K562 (cell line): ENCODE measurements around the gene CCT3. TPM values are rescaled to one million over a fixed set of nuclear protein-coding genes. Genes with fewer than 3 reads are reported as not detected.

Source experiments
- ATAC-seq: fragments of 200-7000 bp; cut with Tn5 transposase; 3 replicates; pipeline ENCODE4 v1.9.1; 2020; ENCODE audit warnings: moderate library complexity
- BruUV-seq: library from RNA; stranded (reverse); fragments of 400-500 nt; replicated peaks from 2 replicates; lab custom pipeline; 2021; lab: Mats Ljungman, UMichigan
- CTCF ChIA-PET: fragments of 300-600 bp; formaldehyde crosslinking; extraction: SDS; loops from one replicate; lab custom pipeline; 2021; ENCODE audit warnings: low intra/inter-chr PET ratio; lab: Yijun Ruan, JAX
- POLR2A ChIA-PET: fragments of 300-600, 350-650 bp; sonication (Branson Sonifier 250); formaldehyde crosslinking; extraction: SDS; loops from one replicate; lab custom pipeline; 2021; ENCODE audit warnings: antibody characterized with exemption, inconsistent platforms; lab: Yijun Ruan, JAX
- DNase-seq, 4 experiments: peaks; one replicate each; pipeline versions ENCODE4 v3.0.0 to v3.0.0-alpha.2; 2011 to 2018; ENCODE audit warnings: low spot score in 3 of 4, mixed read lengths in 3 of 4; ENCODE audit errors: extremely low read depth in 1 of 4
- FAIRE-seq: peaks from 2 replicates; lab custom pipeline; 2011; peaks lifted over from hg19 to GRCh38; lab: Jason Lieb, UNC
- H2AFZ ChIP-seq: 2 replicates; pipeline ENCODE4 v1.6.0; 2011; ENCODE audit warnings: low read depth, low read length, control low read depth, inconsistent platforms
- H3K27ac ChIP-seq: fragments of 200-600 bp; 3 replicates; pipeline ENCODE4 v1.8.0; 2011; ENCODE audit warnings: low read depth, mild to moderate bottlenecking, control low read depth, inconsistent platforms, low read length, moderate library complexity, mixed read lengths; ENCODE audit errors: extremely low read depth
- H3K27me3 ChIP-seq, 2 experiments: fragments of 300-600 bp in 1 of 2; 2 replicates in 1 of 2; 3 replicates in 1 of 2; pipeline versions ENCODE4 v1.6.0 to v1.8.0; 2011; ENCODE audit warnings: inconsistent platforms in 2 of 2, low read length in 2 of 2, mild to moderate bottlenecking in 1 of 2, mixed read lengths in 1 of 2, moderate library complexity in 1 of 2; ENCODE audit not compliant: control insufficient read depth in 2 of 2, insufficient read depth in 2 of 2
- H3K36me3 ChIP-seq: fragments of 300-600 bp; 3 replicates; pipeline ENCODE4 v1.8.0; 2011; ENCODE audit warnings: mild to moderate bottlenecking, low read length, inconsistent platforms; ENCODE audit not compliant: control insufficient read depth, insufficient read depth
- H3K4me1 ChIP-seq, 2 experiments: fragments of 200-600 bp in 1 of 2; replicated peaks in 1 of 2; 2 replicates in 1 of 2; 3 replicates in 1 of 2; pipeline versions ENCODE4 v1.5.1 to v1.8.0; 2011; ENCODE audit warnings: inconsistent platforms in 2 of 2, low read length in 2 of 2, mild to moderate bottlenecking in 1 of 2, mixed read lengths in 1 of 2, moderate library complexity in 1 of 2; ENCODE audit not compliant: control insufficient read depth in 2 of 2, insufficient read depth in 2 of 2
- H3K4me2 ChIP-seq: 2 replicates; pipeline ENCODE4 v1.6.1; 2011; ENCODE audit warnings: low read length, control low read depth, inconsistent platforms, mixed read lengths; ENCODE audit not compliant: insufficient read depth
- H3K4me3 ChIP-seq: fragments of 200-600 bp; sonication (generic), shearing (Covaris generic); 2 replicates; pipeline ENCODE4 v1.5.1; 2016; ENCODE audit warnings: control low read depth, inconsistent platforms
- H3K79me2 ChIP-seq: fragments of 200-600 bp; 3 replicates; pipeline ENCODE4 v1.8.0; 2011; ENCODE audit warnings: low read length, inconsistent platforms; ENCODE audit not compliant: control insufficient read depth, insufficient read depth
- H3K9ac ChIP-seq, 2 experiments: 2 replicates each; pipeline versions ENCODE4 v1.6.0 to v1.6.1; 2011; ENCODE audit warnings: low read depth in 2 of 2, low read length in 2 of 2, control low read depth in 1 of 2, inconsistent platforms in 1 of 2, mild to moderate bottlenecking in 1 of 2, mixed read lengths in 1 of 2; ENCODE audit not compliant: insufficient read depth in 1 of 2
- H3K9me1 ChIP-seq: one replicate; pipeline ENCODE4 v1.6.0; 2011; ENCODE audit warnings: inconsistent platforms, mild to moderate bottlenecking, low read length, moderate library complexity; ENCODE audit not compliant: control insufficient read depth, insufficient read depth
- H3K9me3 ChIP-seq: replicated peaks from 2 replicates; pipeline ENCODE4 v1.5.1; 2011; ENCODE audit warnings: low read depth, low read length, inconsistent platforms; ENCODE audit not compliant: control insufficient read depth, insufficient read depth
- H4K20me1 ChIP-seq: replicated peaks from 2 replicates; pipeline ENCODE4 v1.6.1; 2011; ENCODE audit warnings: low read length, inconsistent platforms, mixed read lengths; ENCODE audit not compliant: control insufficient read depth, insufficient read depth
- CBFA2T2 ChIP-seq: fragments of 450-650 bp; conservative IDR thresholded peaks from 2 replicates; pipeline ENCODE4 v1.6.1; 2017; ENCODE audit warnings: mild to moderate bottlenecking
- CEBPB ChIP-seq: fragments of 450-650 bp; IDR thresholded peaks from 2 replicates; pipeline ENCODE4 v1.6.1; 2016; ENCODE audit warnings: missing genetic modification characterization, missing compliant biosample characterization
- CEBPG ChIP-seq, 3 experiments: fragments of 200-800 bp in 1 of 3; sonication (Bioruptor generic) in 1 of 3; sonication (generic) in 1 of 3; formaldehyde crosslinking in 1 of 3; IDR thresholded peaks in 2 of 3; conservative IDR thresholded peaks in 1 of 3; 2 replicates each; pipeline versions ENCODE4 v1.6.1 to v1.8.0; 2016 to 2022; ENCODE audit warnings: missing compliant biosample characterization in 2 of 3, missing genetic modification characterization in 2 of 3, mild to moderate bottlenecking in 1 of 3, missing genetic modification reagents in 1 of 3
- CHD1 ChIP-seq: fragments of 200-600 bp; sonication (generic); IDR thresholded peaks from one replicate; pipeline ENCODE4 v1.6.1; 2012; ENCODE audit warnings: mild to moderate bottlenecking, moderate library complexity, low read length, inconsistent platforms
- CHD2 ChIP-seq: IDR thresholded peaks from 2 replicates; pipeline ENCODE4 v1.6.1; 2011; ENCODE audit warnings: low read depth, low read length
- CSDE1 ChIP-seq, 2 experiments: fragments of 450-650 bp; IDR thresholded peaks; 2 replicates each; pipeline ENCODE4 v1.6.1; 2016; ENCODE audit warnings: mild to moderate bottlenecking in 1 of 2
- E2F1 ChIP-seq: sonication (generic); formaldehyde crosslinking; IDR thresholded peaks from 2 replicates; pipeline ENCODE4 v1.8.1; 2023; ENCODE audit warnings: mild to moderate bottlenecking, missing genetic modification reagents, moderate library complexity
- EWSR1 ChIP-seq: fragments of 450-650 bp; IDR thresholded peaks from 2 replicates; pipeline ENCODE4 v1.6.1; 2018; ENCODE audit warnings: borderline replicate concordance, mild to moderate bottlenecking, low read depth, moderate library complexity; ENCODE audit not compliant: partially characterized antibody
- GATAD2A ChIP-seq: fragments of 450-650 bp; IDR thresholded peaks from 2 replicates; pipeline ENCODE4 v1.6.1; 2017
- GTF2F1 ChIP-seq: IDR thresholded peaks from 2 replicates; pipeline ENCODE4 v1.6.1; 2011; ENCODE audit warnings: low read depth, low read length, improper control_type of control experiment
- HNRNPUL1 ChIP-seq: fragments of 200-400 bp; formaldehyde crosslinking; IDR thresholded peaks from 2 replicates; pipeline ENCODE4 v1.6.1; 2017; ENCODE audit warnings: low read length
- JUNB ChIP-seq: fragments of 450-650 bp; formaldehyde crosslinking; conservative IDR thresholded peaks from 2 replicates; pipeline ENCODE4 v1.4.0; 2020; ENCODE audit warnings: mild to moderate bottlenecking
- MAFF ChIP-seq: IDR thresholded peaks from 2 replicates; pipeline ENCODE4 v1.6.1; 2012; ENCODE audit warnings: low read length, improper control_type of control experiment
- U2AF2 ChIP-seq: fragments of 200-400 bp; formaldehyde crosslinking; optimal IDR thresholded peaks from 2 replicates; pipeline ENCODE3; 2017; ENCODE audit warnings: low read depth, mild to moderate bottlenecking, low read length
- WGBS: fragments of 100-300 bp; shearing (Covaris generic); methylation state at CpG from one replicate; pipeline ENCODE4 v1.1.6; 2016; ENCODE audit warnings: low coverage, mixed read lengths; ENCODE audit not compliant: insufficient coverage; ENCODE audit errors: missing lambda C conversion rate; 5-methylcytosine and 5-hydroxymethylcytosine counted together
- in situ Hi-C: fragments of 300-500 bp; cut with MboI; formaldehyde crosslinking; loops from 4 replicates; pipeline ENCODE4 v1.15.0; 2018; ENCODE audit warnings: inconsistent platforms, mixed read lengths
- intact Hi-C: fragments of 100-400 bp; cut with micrococcal nuclease; formaldehyde crosslinking; loops from 2 replicates; pipeline ENCODE4 v1.14.2; 2022
- polyA plus RNA-seq, 8 experiments: library from polyadenylated mRNA; depleted of rRNA in 4 of 8; stranded (reverse) in 5 of 8; unstranded in 3 of 8; fragments of >200 nt; fragmentation: Nextera tagmentation in 2 of 8; fragmentation: Illumina TruSeq in 1 of 8; extraction: Ambion mirVana in 2 of 8; extraction: Trizol in 1 of 8; gene quantifications; 2 replicates each; pipeline versions ENCODE4 v1.2.1 to v1.2.3, GENCODE V29; 2011 to 2014; ENCODE audit warnings: inconsistent platforms in 1 of 8, missing spikeins in 1 of 8
- total RNA-seq, 7 experiments: library from RNA; depleted of rRNA in 6 of 7; stranded (reverse); fragments of >200 nt in 6 of 7; fragmentation: Illumina TruSeq in 2 of 7; extraction: Trizol in 2 of 7; gene quantifications; 2 replicates each; pipeline versions ENCODE4 v1.2.1 to v1.2.3, GENCODE V29; 2011 to 2021; ENCODE audit warnings: low replicate concordance in 1 of 7

CCT3 gene
- total and polyA plus RNA-seq, 9 of the 15 experiments (the other 6 are each of a cell fraction or from before 2014, with no cell fraction given) = 475 to 1,167 (median 610) TPM

GRCh38 chr1:156316909-156317308, 21.2 kb downstream of the CCT3 start:
- 94% methylated on average over 7 of the region's 7 CpGs for WGBS

GRCh38 chr1:156310962-156311361, 27.1 kb downstream of the CCT3 start:
- TF ChIP-seq JUNB (no peak), GATAD2A (no peak), GTF2F1 (no peak), EWSR1 (no peak), U2AF2 (no peak), HNRNPUL1 (no peak), CEBPG (CRISPR knock-in tag; IDR thresholded peaks at IDR 0.05) (peak; percentile 44), CEBPG (tag; conservative IDR thresholded peaks at IDR 0.05 in 1 of 2, IDR thresholded peaks at IDR 0.05 in 1 of 2) (peak in 1 of 2 experiments; percentile 58; a peak in 2 of 4 replicates), MAFF (no peak), CBFA2T2 (no peak), CHD2 (no peak), CEBPB (tag) (peak; percentile 51), CSDE1 (IDR thresholded peaks at IDR 0.05) (no peak), CHD1 (no peak)
- no peak overlapping the region for H3K27ac ChIP-seq
- H2AFZ ChIP-seq = no peak overlapping the region
- H3K4me1 ChIP-seq = no peaks in the 10 kb centered on the region
- ATAC-seq (no peak), FAIRE-seq (no peak), DNase-seq (no peak)
- no peaks in the 10 kb centered on the region for H3K9me3 ChIP-seq
- no peak overlapping the region for H3K4me2 ChIP-seq
- intact Hi-C loops (no loop called here), in situ Hi-C loops (no loop called here)
- BruUV-seq = no TSS peak
- H3K9me1 ChIP-seq = no peaks in the 10 kb centered on the region
- H3K36me3 ChIP-seq = peaks cover 88% of the 10 kb centered on the region
- no peak overlapping the region for H3K9ac ChIP-seq
- CTCF ChIA-PET = no interaction called here
- H3K4me3 ChIP-seq = no peak overlapping the region
- no peaks in the 10 kb centered on the region for H3K79me2 ChIP-seq
- H3K27me3 ChIP-seq = no peaks in the 10 kb centered on the region
- 100% methylated on average over 5 of the region's 6 CpGs for WGBS
- H4K20me1 ChIP-seq = 0 out of 2 replicates have a peak, but pooled peaks cover 5% of the 10 kb centered on the region
- POLR2A ChIA-PET = interaction anchor here (0.6 kb wide), 1 partner anchor 165 kb away, joined by 3 read pairs; no protein-coding TSS in a partner anchor

More at GRCh38 chr1:156316909-156317308, 21.2 kb downstream of the CCT3 start:
- TF ChIP-seq CEBPG (CRISPR knock-in tag; IDR thresholded peaks at IDR 0.05) (no peak), CEBPG (tag; conservative IDR thresholded peaks at IDR 0.05 in 1 of 2, IDR thresholded peaks at IDR 0.05 in 1 of 2) (peak in 1 of 2 experiments; percentile 31; a peak in 1 of 4 replicates), CEBPB (tag) (peak; percentile 62; the same call in 1 of the 2 replicates), E2F1 (CRISPR knock-in tag) (no peak)
- TF ChIP-seq, all 486 proteins: peak for 2
- Histone ChIP-seq H3K79me2 (no peaks in the 10 kb centered on the region; the same call in 2 of the 3 replicates), H3K36me3 (peaks cover 95% of the 10 kb centered on the region), H3K9ac (no peak overlapping the region), H3K27me3 (no peaks in the 10 kb centered on the region), H3K9me1 (no peaks in the 10 kb centered on the region), H3K4me1 (no peaks in the 10 kb centered on the region), H3K9me3 (no peaks in the 10 kb centered on the region), H2AFZ (no peak overlapping the region), H4K20me1 (no peaks in the 10 kb centered on the region), H3K4me2 (no peak overlapping the region), H3K27ac (no peak overlapping the region), H3K4me3 (no peak overlapping the region)
- BruUV-seq = no TSS peak
- ATAC-seq (no peak), FAIRE-seq (no peak), DNase-seq (no peak)
- CTCF ChIA-PET = no interaction called here
- in situ Hi-C loops (no loop called here), intact Hi-C loops (no loop called here)
- POLR2A ChIA-PET = interaction anchor here (0.6 to 0.7 kb wide), 2 partner anchors 15 to 155 kb away, joined by 3 read pairs; no protein-coding TSS in a partner anchor
